HL-60 (cell line): ENCODE data around the gene METTL15.

Experiments used
- GABPA ChIP-seq: IDR thresholded peaks from 2 replicates; pipeline ENCODE4 v1.6.1; 2012; ENCODE audit warnings: low read depth
- POLR2AphosphoS5 ChIP-seq: IDR thresholded peaks from 2 replicates; pipeline ENCODE4 v1.6.1; 2012; ENCODE audit warnings: low read depth
- TF ChIP-seq, protein P1 (sequence below): IDR thresholded peaks from one replicate; pipeline ENCODE4 v1.5.1; 2011; ENCODE audit warnings: low read length, control low read depth, inconsistent platforms; ENCODE audit not compliant: insufficient read depth
- TF ChIP-seq, protein P2 (sequence below): IDR thresholded peaks from 2 replicates; pipeline ENCODE4 v1.6.1; 2012; ENCODE audit warnings: low read depth; ENCODE audit not compliant: insufficient replicate concordance

DNA sequence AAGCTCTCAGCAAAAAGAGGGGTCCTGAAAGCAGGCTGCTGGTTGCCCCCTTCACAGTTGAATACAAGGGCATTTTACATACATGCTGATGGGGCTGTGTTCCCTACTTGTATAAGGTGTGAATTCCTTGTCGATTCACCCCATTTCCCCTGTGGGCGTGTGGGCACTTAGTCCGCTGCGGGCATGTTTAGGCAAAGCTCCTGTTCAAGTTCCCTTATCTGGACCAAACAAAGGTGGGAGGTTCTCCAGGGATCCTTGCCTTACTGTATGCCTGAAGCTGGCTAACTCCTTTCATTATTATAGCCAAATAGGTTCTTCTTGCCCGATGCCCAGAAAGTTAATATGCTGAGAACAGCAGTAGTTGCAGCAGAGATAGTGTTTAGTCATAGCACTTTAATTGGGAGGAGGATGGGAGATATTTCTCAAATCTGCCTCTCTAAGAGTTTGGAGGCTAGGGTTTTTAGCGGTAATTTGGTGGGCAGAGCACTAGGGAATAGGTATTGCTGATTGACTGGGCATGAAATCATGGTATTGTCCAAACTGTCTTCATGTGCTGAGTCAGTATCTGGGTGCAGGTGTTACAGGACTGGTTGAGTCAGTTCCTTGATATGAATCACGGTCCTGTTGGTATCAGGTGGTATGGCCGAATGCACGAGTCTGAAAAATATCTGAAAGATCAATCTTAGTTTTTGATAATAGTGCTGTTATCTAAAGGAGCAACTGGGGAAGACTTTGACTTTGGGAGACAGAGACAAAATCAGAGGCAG lies 32.7 kb downstream of the METTL15 start:
- TF ChIP-seq, protein P1, sequence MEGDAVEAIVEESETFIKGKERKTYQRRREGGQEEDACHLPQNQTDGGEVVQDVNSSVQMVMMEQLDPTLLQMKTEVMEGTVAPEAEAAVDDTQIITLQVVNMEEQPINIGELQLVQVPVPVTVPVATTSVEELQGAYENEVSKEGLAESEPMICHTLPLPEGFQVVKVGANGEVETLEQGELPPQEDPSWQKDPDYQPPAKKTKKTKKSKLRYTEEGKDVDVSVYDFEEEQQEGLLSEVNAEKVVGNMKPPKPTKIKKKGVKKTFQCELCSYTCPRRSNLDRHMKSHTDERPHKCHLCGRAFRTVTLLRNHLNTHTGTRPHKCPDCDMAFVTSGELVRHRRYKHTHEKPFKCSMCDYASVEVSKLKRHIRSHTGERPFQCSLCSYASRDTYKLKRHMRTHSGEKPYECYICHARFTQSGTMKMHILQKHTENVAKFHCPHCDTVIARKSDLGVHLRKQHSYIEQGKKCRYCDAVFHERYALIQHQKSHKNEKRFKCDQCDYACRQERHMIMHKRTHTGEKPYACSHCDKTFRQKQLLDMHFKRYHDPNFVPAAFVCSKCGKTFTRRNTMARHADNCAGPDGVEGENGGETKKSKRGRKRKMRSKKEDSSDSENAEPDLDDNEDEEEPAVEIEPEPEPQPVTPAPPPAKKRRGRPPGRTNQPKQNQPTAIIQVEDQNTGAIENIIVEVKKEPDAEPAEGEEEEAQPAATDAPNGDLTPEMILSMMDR, result no peak
- TF ChIP-seq POLR2AphosphoS5 (no peak), GABPA (no peak)
- TF ChIP-seq, protein P2, sequence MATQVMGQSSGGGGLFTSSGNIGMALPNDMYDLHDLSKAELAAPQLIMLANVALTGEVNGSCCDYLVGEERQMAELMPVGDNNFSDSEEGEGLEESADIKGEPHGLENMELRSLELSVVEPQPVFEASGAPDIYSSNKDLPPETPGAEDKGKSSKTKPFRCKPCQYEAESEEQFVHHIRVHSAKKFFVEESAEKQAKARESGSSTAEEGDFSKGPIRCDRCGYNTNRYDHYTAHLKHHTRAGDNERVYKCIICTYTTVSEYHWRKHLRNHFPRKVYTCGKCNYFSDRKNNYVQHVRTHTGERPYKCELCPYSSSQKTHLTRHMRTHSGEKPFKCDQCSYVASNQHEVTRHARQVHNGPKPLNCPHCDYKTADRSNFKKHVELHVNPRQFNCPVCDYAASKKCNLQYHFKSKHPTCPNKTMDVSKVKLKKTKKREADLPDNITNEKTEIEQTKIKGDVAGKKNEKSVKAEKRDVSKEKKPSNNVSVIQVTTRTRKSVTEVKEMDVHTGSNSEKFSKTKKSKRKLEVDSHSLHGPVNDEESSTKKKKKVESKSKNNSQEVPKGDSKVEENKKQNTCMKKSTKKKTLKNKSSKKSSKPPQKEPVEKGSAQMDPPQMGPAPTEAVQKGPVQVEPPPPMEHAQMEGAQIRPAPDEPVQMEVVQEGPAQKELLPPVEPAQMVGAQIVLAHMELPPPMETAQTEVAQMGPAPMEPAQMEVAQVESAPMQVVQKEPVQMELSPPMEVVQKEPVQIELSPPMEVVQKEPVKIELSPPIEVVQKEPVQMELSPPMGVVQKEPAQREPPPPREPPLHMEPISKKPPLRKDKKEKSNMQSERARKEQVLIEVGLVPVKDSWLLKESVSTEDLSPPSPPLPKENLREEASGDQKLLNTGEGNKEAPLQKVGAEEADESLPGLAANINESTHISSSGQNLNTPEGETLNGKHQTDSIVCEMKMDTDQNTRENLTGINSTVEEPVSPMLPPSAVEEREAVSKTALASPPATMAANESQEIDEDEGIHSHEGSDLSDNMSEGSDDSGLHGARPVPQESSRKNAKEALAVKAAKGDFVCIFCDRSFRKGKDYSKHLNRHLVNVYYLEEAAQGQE, result no peak
